CD4-positive, CD25-positive, alpha-beta regulatory T cell (primary cell): ENCODE data around the gene TAF1B. TPM values are rescaled to one million over a fixed set of nuclear protein-coding genes. Genes with fewer than 3 reads are reported as not detected.
"Not testable (repeated sequence)": the region's sequence is repeated elsewhere in the genome, so short reads cannot be mapped to it uniquely, and the experiment has no call there.

Experiments used
- ATAC-seq, 2 donors: fragments of 150-1000 bp; cut with Tn5 transposase; one replicate each; pipeline ENCODE4 v1.10.0; 2021; ENCODE audit warnings: low read depth in 2 of 2, moderate number of reproducible peaks in 2 of 2, moderate library complexity in 1 of 2
- DNase-seq, 3 donors: peaks; one replicate each; pipeline versions ENCODE4 v3.0.0 to v3.0.0-alpha.2; 2012 to 2022; ENCODE audit warnings: mixed read lengths in 1 of 3
- H3K27ac ChIP-seq: one replicate; pipeline ENCODE4 v1.7.0; 2013; ENCODE audit warnings: mild to moderate bottlenecking, low read length; ENCODE audit not compliant: insufficient read depth, poor library complexity, severe bottlenecking
- H3K27me3 ChIP-seq: one replicate; pipeline ENCODE4 v1.7.0; 2013; ENCODE audit warnings: low read length; ENCODE audit not compliant: control insufficient read depth, insufficient read depth
- H3K36me3 ChIP-seq: one replicate; pipeline ENCODE4 v1.7.0; 2013; ENCODE audit warnings: mild to moderate bottlenecking, low read length, moderate library complexity; ENCODE audit not compliant: control insufficient read depth, insufficient read depth
- H3K4me1 ChIP-seq: 2 replicates; pipeline ENCODE4 v1.7.0; 2013; ENCODE audit warnings: mild to moderate bottlenecking, low read length; ENCODE audit not compliant: insufficient read depth, control insufficient read depth, poor library complexity, severe bottlenecking
- H3K4me3 ChIP-seq: one replicate; pipeline ENCODE4 v1.7.0; 2013; ENCODE audit warnings: low read depth, mild to moderate bottlenecking, low read length, moderate library complexity
- H3K9me3 ChIP-seq, 2 experiments: 1 replicate in 1 of 2; 2 replicates in 1 of 2; pipeline ENCODE4 v1.7.0; 2013; ENCODE audit warnings: low read length in 2 of 2, mild to moderate bottlenecking in 1 of 2, moderate library complexity in 1 of 2; ENCODE audit not compliant: control insufficient read depth in 2 of 2
- H3K27ac Mint-ChIP-seq, 3 donors: one replicate each; pipeline ENCODE4 v1.8.0; 2020 to 2022; ENCODE audit warnings: mild to moderate bottlenecking in 3 of 3, mixed read lengths in 3 of 3, moderate library complexity in 2 of 3
- H3K27me3 Mint-ChIP-seq: one replicate; pipeline ENCODE4 v1.8.0; 2022; ENCODE audit warnings: mild to moderate bottlenecking, mixed read lengths
- H3K36me3 Mint-ChIP-seq: one replicate; pipeline ENCODE4 v1.8.0; 2020; ENCODE audit warnings: mixed read lengths
- H3K4me1 Mint-ChIP-seq, 4 donors: one replicate each; pipeline ENCODE4 v1.8.0; 2020 to 2022; ENCODE audit warnings: mixed read lengths in 4 of 4, mild to moderate bottlenecking in 1 of 4
- H3K4me3 Mint-ChIP-seq, 4 donors: one replicate each; pipeline ENCODE4 v1.8.0; 2020 to 2022; ENCODE audit warnings: mild to moderate bottlenecking in 4 of 4, mixed read lengths in 4 of 4, moderate library complexity in 3 of 4
- H3K9me3 Mint-ChIP-seq, 7 donors: one replicate each; pipeline ENCODE4 v1.8.0; 2020 to 2022; ENCODE audit warnings: mixed read lengths in 7 of 7, mild to moderate bottlenecking in 3 of 7, moderate library complexity in 2 of 7
- polyA plus RNA-seq, 4 donors: library from polyadenylated mRNA; unstranded; fragments of 300-500 nt; fragmentation: Illumina TruSeq; gene quantifications; one replicate each; pipeline ENCODE4 v1.2.3, GENCODE V29; 2021
- total RNA-seq: library from RNA; stranded (reverse); gene quantifications from one replicate; pipeline ENCODE4 v1.2.3, GENCODE V29; 2022

Gene TAF1B
- total and polyA plus RNA-seq, 5 donors from 2014 or later = 9.1 to 23.9 (median 12.0) TPM

- H3K4me1 Mint-ChIP-seq = peaks cover 0 to 11% (median 0%) of the 10 kb centered on the region in 4 donors
- Histone ChIP-seq H3K27me3 (no peaks in the 10 kb centered on the region), H3K4me1 (no peaks in the 10 kb centered on the region), H3K36me3 (peaks cover 56% of the 10 kb centered on the region), H3K4me3 (no peak overlapping the region), H3K27ac (no peak overlapping the region), H3K9me3 (peaks cover 4 to 15% of the 10 kb centered on the region in 2 experiments)
- peaks cover 0 to 18% (median 5%) of the 10 kb centered on the region in 7 donors for H3K9me3 Mint-ChIP-seq
- no peak for ATAC-seq
- H3K36me3 Mint-ChIP-seq = peaks cover 58% of the 10 kb centered on the region
- H3K27me3 Mint-ChIP-seq = no peaks in the 10 kb centered on the region
- no peak overlapping the region for H3K4me3 Mint-ChIP-seq
- no peak overlapping the region for H3K27ac Mint-ChIP-seq
- no peak for DNase-seq
Observed at GRCh38 chr2:9857814-9858729, 14.8 kb downstream of the TAF1B start.

DNA sequence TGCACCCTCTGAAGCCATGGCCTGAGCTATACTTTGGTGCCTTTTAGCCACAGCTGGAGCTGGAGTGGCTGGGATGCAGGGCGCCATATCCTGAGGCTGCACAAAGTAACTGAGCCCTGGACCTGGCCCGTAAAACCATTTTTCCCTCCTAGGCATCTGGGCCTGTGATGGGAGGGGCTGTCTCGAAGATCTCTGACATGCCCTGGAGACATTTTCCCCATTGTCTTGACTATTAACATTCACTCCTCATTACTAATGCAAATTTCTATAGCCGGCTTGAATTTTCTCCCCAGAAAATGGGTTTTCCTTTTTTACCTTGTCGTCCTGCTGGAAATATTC lies 15.4 kb downstream of the TAF1B start:
- DNase-seq (no peak), ATAC-seq (no peak)
- no peak overlapping the region for H3K4me3 ChIP-seq
- Mint-ChIP-seq H3K4me3 (no peak overlapping the region), H3K9me3 (peaks cover 0 to 21% (median 5%) of the 10 kb centered on the region in 7 donors), H3K27me3 (no peaks in the 10 kb centered on the region), H3K36me3 (peaks cover 54% of the 10 kb centered on the region), H3K27ac (no peak overlapping the region), H3K4me1 (peaks cover 0 to 11% (median 0%) of the 10 kb centered on the region in 4 donors)
- peaks cover 50% of the 10 kb centered on the region for H3K36me3 ChIP-seq
- H3K27me3 ChIP-seq = no peaks in the 10 kb centered on the region
- H3K4me1 ChIP-seq = no peaks in the 10 kb centered on the region
- no peak overlapping the region for H3K27ac ChIP-seq
- H3K9me3 ChIP-seq = peaks cover 4 to 15% of the 10 kb centered on the region in 2 experiments

DNA sequence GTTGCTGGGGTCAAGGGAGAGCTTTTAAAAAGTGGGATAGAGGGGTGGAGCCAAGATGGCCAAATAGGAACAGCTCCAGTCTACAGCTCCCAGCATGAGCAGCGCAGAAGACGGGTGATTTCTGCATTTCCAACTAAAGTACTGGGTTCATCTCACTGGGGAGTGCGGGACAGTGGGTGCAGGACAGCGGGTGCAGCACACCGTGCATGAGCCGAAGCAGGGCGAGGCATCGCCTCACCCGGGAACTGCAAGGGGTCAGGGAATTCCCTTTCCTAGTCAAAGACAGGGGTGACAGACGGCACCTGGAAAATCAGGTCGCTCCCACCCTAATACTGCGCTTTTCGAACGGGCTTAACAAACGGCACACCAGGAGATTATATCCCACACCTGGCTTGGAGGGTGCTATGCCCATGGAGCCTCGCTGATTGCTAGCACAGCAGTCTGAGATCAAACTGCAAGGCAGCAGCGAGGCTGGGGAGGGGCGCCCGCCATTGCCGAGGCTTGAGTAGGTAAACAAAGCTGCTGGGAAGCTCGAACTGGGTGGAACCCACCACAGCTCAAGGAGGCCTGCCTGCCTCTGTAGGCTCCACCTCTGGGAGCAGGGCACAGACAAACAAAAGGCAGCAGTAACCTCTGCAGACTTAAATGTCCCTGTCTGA lies 17.8 kb downstream of the TAF1B start:
- not testable (repeated sequence) for H3K27me3 ChIP-seq, H3K4me3 Mint-ChIP-seq, ATAC-seq, H3K4me1 ChIP-seq, DNase-seq, H3K4me3 ChIP-seq, H3K27ac Mint-ChIP-seq, H3K27me3 Mint-ChIP-seq, H3K27ac ChIP-seq
- Mint-ChIP-seq H3K4me1 (peaks cover 0 to 11% (median 0%) of the 10 kb centered on the region in 4 donors), H3K36me3 (peaks cover 38% of the 10 kb centered on the region), H3K9me3 (peaks cover 0 to 21% (median 5%) of the 10 kb centered on the region in 7 donors)
- Histone ChIP-seq H3K9me3 (peaks cover 4 to 15% of the 10 kb centered on the region in 2 experiments), H3K36me3 (peaks cover 27% of the 10 kb centered on the region)

- no peak for DNase-seq
- H3K27ac Mint-ChIP-seq = no peak overlapping the region
- no peak overlapping the region for H3K27ac ChIP-seq
- H3K27me3 Mint-ChIP-seq = no peaks in the 10 kb centered on the region
- peaks cover 0 to 8% (median 4%) of the 10 kb centered on the region in 4 donors for H3K4me1 Mint-ChIP-seq
- peaks cover 24% of the 10 kb centered on the region for H3K36me3 Mint-ChIP-seq
- peaks cover 27% of the 10 kb centered on the region for H3K36me3 ChIP-seq
- no peaks in the 10 kb centered on the region for H3K4me1 ChIP-seq
- no peaks in the 10 kb centered on the region for H3K27me3 ChIP-seq
- peaks cover 0 to 4% (median 0%) of the 10 kb centered on the region in 7 donors for H3K9me3 Mint-ChIP-seq
- no peak for ATAC-seq
- no peak overlapping the region for H3K4me3 ChIP-seq
- H3K4me3 Mint-ChIP-seq = no peak overlapping the region
- no peaks in the 10 kb centered on the region for H3K9me3 ChIP-seq
Observed at GRCh38 chr2:9867881-9868280, 24.6 kb downstream of the TAF1B start.

- no peaks in the 10 kb centered on the region for H3K4me1 ChIP-seq
- Mint-ChIP-seq H3K4me1 (peaks cover 0 to 22% (median 9%) of the 10 kb centered on the region in 4 donors), H3K27ac (peak overlapping the region in 1 of 3 donors; percentile 23), H3K9me3 (no peaks in the 10 kb centered on the region), H3K4me3 (no peak overlapping the region), H3K36me3 (peaks cover 55% of the 10 kb centered on the region), H3K27me3 (no peaks in the 10 kb centered on the region)
- H3K27ac ChIP-seq = no peak overlapping the region
- H3K36me3 ChIP-seq = peaks cover 69% of the 10 kb centered on the region
- H3K4me3 ChIP-seq = no peak overlapping the region
- no peaks in the 10 kb centered on the region for H3K27me3 ChIP-seq
- no peak for ATAC-seq
- DNase-seq = no peak
- no peaks in the 10 kb centered on the region for H3K9me3 ChIP-seq
Observed at GRCh38 chr2:9873337-9873736, 30.1 kb downstream of the TAF1B start.

DNA sequence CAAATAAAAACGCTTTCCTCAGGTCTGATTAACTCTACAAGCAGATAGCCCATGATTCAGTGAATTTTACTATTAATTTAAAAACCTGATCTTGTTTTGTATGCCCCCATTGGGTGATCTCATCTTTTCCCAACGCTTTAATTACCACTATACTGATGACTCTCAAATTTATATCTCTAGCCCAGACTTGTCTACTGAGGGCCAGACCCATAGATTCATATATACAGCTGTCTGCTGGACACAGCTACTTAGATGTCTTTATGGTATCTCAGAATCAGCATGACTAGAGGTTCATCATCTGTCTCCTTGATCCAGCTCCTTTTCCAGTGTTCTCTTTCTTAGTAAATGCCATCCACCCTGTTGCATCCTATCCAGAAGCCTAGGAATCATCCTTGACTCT lies 33.8 kb downstream of the TAF1B start:
- H3K4me3 ChIP-seq = no peak overlapping the region
- H3K9me3 ChIP-seq = no peaks in the 10 kb centered on the region
- Mint-ChIP-seq H3K4me3 (no peak overlapping the region), H3K36me3 (peaks cover 60% of the 10 kb centered on the region), H3K4me1 (peaks cover 0 to 18% (median 6%) of the 10 kb centered on the region in 4 donors), H3K27ac (no peak overlapping the region), H3K27me3 (no peaks in the 10 kb centered on the region), H3K9me3 (no peaks in the 10 kb centered on the region)
- no peak overlapping the region for H3K27ac ChIP-seq
- H3K4me1 ChIP-seq = no peaks in the 10 kb centered on the region
- H3K36me3 ChIP-seq = peaks cover 76% of the 10 kb centered on the region
- no peaks in the 10 kb centered on the region for H3K27me3 ChIP-seq
- DNase-seq = no peak
- ATAC-seq = no peak

- Histone ChIP-seq H3K27ac (no peak overlapping the region), H3K9me3 (no peaks in the 10 kb centered on the region), H3K4me3 (no peak overlapping the region), H3K27me3 (no peaks in the 10 kb centered on the region), H3K36me3 (peaks cover 72% of the 10 kb centered on the region), H3K4me1 (no peaks in the 10 kb centered on the region)
- H3K4me3 Mint-ChIP-seq = no peak overlapping the region
- no peaks in the 10 kb centered on the region for H3K27me3 Mint-ChIP-seq
- no peak for ATAC-seq
- H3K9me3 Mint-ChIP-seq = no peaks in the 10 kb centered on the region
- H3K36me3 Mint-ChIP-seq = peaks cover 57% of the 10 kb centered on the region
- no peak for DNase-seq
- peaks cover 0 to 18% (median 6%) of the 10 kb centered on the region in 4 donors for H3K4me1 Mint-ChIP-seq
- peak overlapping the region in 1 of 3 donors; percentile 58 for H3K27ac Mint-ChIP-seq
Observed at GRCh38 chr2:9877726-9878125, 34.5 kb downstream of the TAF1B start.
